Fibroblast of the aortic adventitia (primary cell): ENCODE measurements around the gene DNAH3. TPM values are rescaled to one million over a fixed set of nuclear protein-coding genes. Genes with fewer than 3 reads are reported as not detected.
"Not testable (repeated sequence)": the region's sequence is repeated elsewhere in the genome, so short reads cannot be mapped to it uniquely, and the experiment has no call there.

Experiments
- DNase-seq: peaks from one replicate; pipeline ENCODE4 v3.0.0-alpha.2; 2010; ENCODE audit warnings: low read depth
- H3K4me3 ChIP-seq: 2 replicates; pipeline ENCODE4 v1.5.1; 2011; ENCODE audit warnings: low read depth, mild to moderate bottlenecking, control low read depth, low read length, moderate library complexity
- CTCF ChIP-seq: IDR thresholded peaks from 2 replicates; pipeline ENCODE4 v1.5.1; 2011; ENCODE audit warnings: mild to moderate bottlenecking, low read length, control low read depth, inconsistent platforms; ENCODE audit not compliant: insufficient read depth
- total RNA-seq: library from RNA; depleted of rRNA; stranded (reverse); fragments of >200 nt; gene quantifications from 2 replicates; pipeline ENCODE4 v1.2.3, GENCODE V29; 2012; ENCODE audit warnings: low replicate concordance

Gene DNAH3
- total RNA-seq, 1 donor, result not detected

DNA sequence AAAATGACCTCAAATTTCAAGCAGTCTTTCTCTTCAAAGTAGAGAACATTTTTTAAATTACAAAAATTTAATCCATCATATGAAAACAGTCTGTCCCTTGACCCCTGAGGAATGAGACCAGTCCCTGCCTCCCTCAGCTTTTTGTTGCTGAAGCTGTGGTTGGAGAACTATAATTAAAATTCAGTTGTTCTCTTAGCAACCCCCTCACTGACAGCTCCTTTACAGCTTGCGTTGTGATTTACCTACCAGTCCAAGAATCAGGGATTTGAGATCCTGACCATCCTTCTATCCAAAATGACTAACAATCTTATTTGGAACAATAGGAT, 220.3 kb downstream of the DNAH3 start:
- no peak overlapping the region for H3K4me3 ChIP-seq
- no peak for TF ChIP-seq CTCF
- DNase-seq, result no peak

- peak; percentile 27 for DNase-seq
- not testable (repeated sequence) for H3K4me3 ChIP-seq
These were observed 220.8 kb downstream of the DNAH3 start for GRCh38 chr16:20929676-20930364.

- peak; percentile 66 for DNase-seq
- no peak overlapping the region for H3K4me3 ChIP-seq
- no peak for TF ChIP-seq CTCF
These were observed 221.8 kb downstream of the DNAH3 start for GRCh38 chr16:20928774-20929411.

GRCh38 chr16:20925751-20926150, 224.9 kb downstream of the DNAH3 start:
- TF ChIP-seq CTCF, result no peak
- no peak overlapping the region for H3K4me3 ChIP-seq
- DNase-seq, result no peak

- no peak overlapping the region for H3K4me3 ChIP-seq
- no peak for DNase-seq
- no peak for TF ChIP-seq CTCF
These were observed 226.8 kb downstream of the DNAH3 start for GRCh38 chr16:20923876-20924275.

- no peak overlapping the region for H3K4me3 ChIP-seq
- no peak for DNase-seq
- no peak for TF ChIP-seq CTCF
These were observed 229.8 kb downstream of the DNAH3 start for GRCh38 chr16:20920799-20921198.

GRCh38 chr16:20920091-20920490, 230.6 kb downstream of the DNAH3 start:
- no peak for TF ChIP-seq CTCF
- H3K4me3 ChIP-seq, result no peak overlapping the region
- no peak for DNase-seq
